Skeletal muscle cell (primary cell): ENCODE measurements around the gene KANSL1.

Experiments
- DNase-seq: peaks from one replicate; pipeline ENCODE4 v3.0.0-alpha.2; 2010; ENCODE audit warnings: low read depth
- H3K4me3 ChIP-seq: 2 replicates; pipeline ENCODE4 v1.5.1; 2011; ENCODE audit warnings: low read depth, mild to moderate bottlenecking, control low read depth, low read length, moderate library complexity

Gene KANSL1

DNA sequence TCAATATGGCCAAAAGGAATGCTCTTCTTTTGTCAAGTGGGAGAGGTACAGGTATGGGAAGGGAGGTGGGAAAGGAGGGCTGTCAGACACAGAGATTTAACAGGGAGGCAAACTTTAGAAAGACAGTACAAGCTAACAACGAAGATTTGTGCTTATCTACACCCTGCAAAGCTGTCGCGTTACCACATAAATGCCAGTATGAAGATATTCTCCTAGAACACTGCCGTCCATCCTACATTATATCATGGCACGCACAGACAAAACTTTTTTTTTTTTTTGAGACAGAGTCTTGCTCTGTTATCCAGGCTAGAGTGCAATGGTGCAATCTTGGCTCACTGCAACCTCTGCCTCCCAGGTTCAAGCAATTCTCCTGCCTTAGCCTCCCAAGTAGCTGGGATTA lies 143.6 kb downstream of the KANSL1 start:
- H3K4me3 ChIP-seq = no peak overlapping the region
- no peak for DNase-seq

DNA sequence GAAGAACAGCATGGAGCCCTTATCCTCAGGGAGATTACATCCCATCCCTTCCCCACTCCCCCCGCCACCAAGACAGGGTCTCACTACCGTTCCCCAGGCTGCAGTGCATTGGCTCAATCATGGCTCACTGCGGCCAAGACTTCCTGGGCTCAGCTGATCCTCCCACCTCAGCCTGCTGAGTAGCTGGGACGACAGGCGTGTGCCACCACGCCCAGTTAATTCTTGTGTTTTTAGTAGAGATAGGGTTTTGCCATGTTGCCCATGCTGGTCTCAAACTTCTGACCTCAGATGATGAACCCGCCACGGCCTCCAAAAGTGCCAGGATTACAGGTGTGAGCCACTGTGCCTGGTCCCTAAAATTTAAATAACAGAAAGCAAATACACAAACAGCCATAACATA lies 145.4 kb downstream of the KANSL1 start:
- no peak overlapping the region for H3K4me3 ChIP-seq
- DNase-seq = no peak

GRCh38 chr17:46047398-46047797 lies 145.8 kb downstream of the KANSL1 start:
- DNase-seq = no peak

GRCh38 chr17:46046957-46047356 lies 146.3 kb downstream of the KANSL1 start:
- no peak for DNase-seq
- H3K4me3 ChIP-seq = no peak overlapping the region

More at GRCh38 chr17:46047398-46047797, 145.8 kb downstream of the KANSL1 start:
- H3K4me3 ChIP-seq = no peak overlapping the region

GRCh38 chr17:46045639-46046038 lies 147.6 kb downstream of the KANSL1 start:
- no peak overlapping the region for H3K4me3 ChIP-seq
- DNase-seq = no peak

DNA sequence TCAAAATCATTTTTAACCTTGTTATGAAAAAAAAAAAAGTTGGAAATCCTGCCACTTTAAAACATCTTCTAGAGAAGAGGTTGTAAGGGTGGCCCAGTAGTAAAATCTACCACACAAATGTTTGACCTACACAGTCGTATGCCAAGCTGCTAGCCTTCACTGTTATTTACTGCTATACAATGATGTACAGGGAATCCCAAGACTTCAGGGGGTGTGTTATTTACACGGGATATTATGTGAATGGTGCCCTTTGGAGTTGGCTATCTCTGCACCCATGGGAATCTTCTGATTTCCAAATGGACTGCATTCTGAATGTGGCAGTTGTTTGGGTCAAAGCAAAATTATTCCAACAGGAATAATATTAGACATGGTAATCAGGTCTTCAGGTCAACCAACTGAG lies 148.2 kb downstream of the KANSL1 start:
- DNase-seq = no peak

GRCh38 chr17:46044286-46044928 lies 148.8 kb downstream of the KANSL1 start:
- DNase-seq = peak; percentile 66
- H3K4me3 ChIP-seq = no peak overlapping the region

More for the DNA sequence above, 148.2 kb downstream of the KANSL1 start:
- H3K4me3 ChIP-seq = no peak overlapping the region

DNA sequence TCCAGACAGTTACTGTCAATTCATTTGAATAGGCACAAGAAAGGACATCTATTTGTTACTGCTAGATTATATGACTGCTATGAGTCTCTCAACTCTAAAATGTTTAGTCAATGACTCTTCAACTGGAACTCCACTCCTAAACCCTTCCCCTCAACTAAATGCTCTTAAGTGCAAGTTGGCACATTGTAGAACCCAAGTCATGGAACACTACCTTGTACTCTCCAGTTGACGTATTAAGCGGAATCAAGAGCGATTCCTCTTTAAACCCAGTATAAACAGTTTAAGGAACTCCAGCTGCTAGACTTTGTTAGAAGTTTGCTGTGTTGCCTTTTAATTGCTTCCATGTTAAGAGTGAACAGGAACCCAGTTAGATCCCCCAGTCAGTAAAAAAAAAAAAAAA lies 149.6 kb downstream of the KANSL1 start:
- no peak overlapping the region for H3K4me3 ChIP-seq

DNA sequence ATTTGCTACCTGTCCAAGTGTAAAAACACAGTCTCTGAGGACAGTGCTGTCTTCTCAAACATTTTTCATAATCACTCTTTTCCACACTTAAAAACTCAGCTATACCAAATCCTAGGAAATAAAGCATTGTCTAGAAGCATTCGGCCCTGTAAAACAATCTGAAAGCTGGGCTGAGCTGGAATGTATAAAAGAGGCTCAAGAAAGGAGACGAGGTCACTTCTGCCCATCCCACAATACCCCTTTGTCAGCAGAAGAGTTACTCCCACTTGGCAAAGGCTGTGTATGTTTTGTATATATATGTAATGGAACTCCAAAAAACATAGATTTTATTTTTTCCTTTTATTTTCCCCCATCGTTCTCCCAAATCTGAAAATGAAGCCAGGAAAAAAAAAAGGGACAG lies 150.3 kb downstream of the KANSL1 start:
- DNase-seq = no peak
- no peak overlapping the region for H3K4me3 ChIP-seq

More for the DNA sequence above, 149.6 kb downstream of the KANSL1 start:
- DNase-seq = no peak

DNA sequence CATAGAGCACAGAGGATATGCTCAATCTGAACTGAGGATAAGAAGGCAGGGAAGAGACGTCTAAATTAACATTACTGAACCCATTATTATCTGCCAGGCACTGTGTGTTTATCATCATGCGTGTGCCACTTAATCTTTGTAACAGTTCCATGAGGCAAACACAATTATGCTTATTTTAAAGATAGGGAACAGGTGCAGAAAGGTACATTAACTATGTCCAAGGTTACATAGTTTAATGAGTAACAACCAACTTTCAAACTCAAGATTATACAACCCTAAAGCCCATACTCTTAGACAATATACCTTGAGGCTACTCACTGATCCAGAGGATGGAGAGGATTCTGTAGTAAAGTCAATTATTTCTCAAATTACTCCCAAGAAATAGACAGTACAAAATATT lies 151.0 kb downstream of the KANSL1 start:
- H3K4me3 ChIP-seq = no peak overlapping the region
- no peak for DNase-seq

DNA sequence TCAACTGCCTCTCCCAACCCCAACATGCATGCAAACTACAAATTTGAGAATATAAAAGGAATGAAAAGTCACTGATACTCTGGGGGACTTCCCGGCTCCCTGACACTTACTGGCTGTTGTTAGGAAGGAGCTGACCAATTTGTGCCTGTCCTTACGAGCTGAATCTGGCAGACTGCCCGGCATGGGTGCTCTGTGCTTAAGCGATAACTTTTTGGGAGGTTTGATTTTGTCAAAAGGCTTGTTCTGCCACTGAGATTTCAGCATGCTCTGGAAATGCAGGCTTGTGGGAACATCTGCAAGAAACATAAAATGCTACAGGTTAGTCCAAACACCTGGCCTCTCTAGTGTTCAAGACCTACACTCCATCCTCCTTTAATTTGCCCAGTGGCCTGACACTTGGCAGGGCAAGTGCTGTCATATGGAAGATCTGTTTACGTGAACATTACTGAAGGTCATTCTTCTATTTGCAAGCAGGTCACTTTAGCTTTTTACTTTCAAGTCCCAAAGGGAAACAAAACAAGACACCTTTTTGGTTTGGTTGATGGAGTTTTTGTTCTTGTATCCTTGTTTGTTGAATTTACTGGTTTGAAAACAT lies 153.5 kb downstream of the KANSL1 start:
- no peak overlapping the region for H3K4me3 ChIP-seq
- DNase-seq = no peak

DNA sequence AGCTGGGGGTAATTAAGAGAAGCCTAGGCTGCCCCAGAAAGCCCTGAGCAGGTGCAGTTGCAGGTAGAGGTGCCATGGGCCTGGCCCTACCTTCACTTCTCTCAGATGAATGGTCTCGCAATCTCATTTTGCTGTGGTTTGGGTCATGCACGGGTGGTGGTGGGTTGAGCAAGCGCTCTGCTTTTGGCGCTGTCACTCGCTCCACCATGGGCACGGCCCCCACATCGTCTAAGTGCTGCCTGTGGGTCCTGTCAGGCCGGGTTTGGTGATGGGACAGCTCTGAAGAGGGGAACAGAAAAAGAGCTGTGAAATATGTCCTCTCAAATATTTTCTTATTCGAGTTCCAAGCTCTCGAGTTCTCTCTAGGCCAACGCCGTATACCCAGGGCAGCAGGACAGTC lies 154.3 kb downstream of the KANSL1 start:
- H3K4me3 ChIP-seq = no peak overlapping the region
- DNase-seq = no peak

- no peak for DNase-seq
- no peak overlapping the region for H3K4me3 ChIP-seq
Observed at GRCh38 chr17:46038414-46038813, 154.8 kb downstream of the KANSL1 start.

GRCh38 chr17:46037722-46038255 lies 155.4 kb downstream of the KANSL1 start:
- no peak for DNase-seq
- H3K4me3 ChIP-seq = no peak overlapping the region

DNA sequence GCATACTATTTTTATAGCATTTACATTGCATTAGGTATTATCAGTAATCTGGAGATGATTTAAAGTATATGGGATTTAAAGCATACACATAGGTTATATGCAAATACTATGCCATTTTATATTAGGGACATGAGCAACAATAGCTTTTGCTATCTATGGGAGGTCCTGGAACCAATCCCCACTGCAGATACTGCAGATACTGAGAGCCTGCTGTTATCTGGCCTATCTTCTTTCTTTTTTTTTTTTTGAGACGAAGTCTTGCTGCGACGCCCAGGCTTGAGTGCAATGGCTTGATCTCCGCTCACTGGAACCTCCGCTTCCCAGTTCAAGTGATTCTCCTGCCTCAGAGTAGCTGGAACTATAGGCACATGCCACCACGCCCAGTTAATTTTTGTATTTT lies 156.7 kb downstream of the KANSL1 start:
- no peak overlapping the region for H3K4me3 ChIP-seq
- no peak for DNase-seq

DNA sequence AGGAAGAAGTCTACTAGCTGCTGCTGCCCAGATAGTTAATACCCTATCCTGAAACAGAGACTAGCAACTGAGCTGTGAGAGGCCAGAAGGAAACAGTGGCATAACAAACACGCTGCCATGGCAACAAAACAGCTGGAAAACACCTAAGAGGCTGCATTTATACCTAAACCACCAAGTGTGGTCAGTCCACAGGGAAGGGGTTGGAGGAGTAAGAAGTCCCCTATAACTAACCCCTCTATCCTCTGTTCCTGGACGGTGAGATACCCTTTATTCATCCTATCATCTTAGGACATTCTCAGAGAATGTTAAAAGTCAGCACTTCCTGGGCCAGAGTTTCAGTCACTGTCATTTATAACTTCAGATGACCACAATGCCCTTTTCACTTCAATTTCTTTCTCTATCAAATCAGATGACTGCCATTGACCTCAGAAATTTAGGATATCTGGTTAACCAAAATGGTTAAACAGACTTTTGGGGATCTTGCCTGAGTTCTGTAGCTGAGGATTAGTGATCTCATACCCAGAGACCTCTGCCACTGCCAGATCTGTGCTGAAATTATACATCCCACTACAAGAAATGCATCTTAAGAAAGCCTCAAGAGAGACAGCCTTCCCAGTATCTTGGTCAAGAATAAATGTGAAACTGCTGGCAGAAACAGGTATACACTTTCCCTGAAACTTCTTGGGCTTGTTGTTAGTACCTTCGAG lies 158.0 kb downstream of the KANSL1 start:
- DNase-seq = no peak
- H3K4me3 ChIP-seq = no peak overlapping the region

- no peak overlapping the region for H3K4me3 ChIP-seq
- no peak for DNase-seq
Observed at GRCh38 chr17:46033392-46033791, 159.8 kb downstream of the KANSL1 start.

DNA sequence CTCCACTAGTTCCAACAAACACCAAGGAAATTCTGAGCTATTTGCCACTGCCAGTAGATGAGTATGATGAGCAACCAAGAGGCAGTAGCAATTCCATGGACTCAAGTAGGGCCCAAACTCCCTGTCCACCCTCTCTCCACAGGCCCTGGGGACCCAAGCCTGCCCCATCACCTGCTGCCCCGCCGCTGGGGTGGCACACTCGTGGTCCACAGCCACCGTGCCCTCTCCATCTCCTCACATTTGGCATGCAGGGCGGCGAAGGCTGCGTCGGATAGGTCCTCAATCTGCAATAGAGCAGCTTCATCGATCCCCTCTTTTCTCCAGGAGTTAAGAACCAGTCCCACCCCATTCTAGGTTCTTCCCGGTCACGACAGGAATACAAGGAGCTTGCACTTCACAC lies 160.3 kb downstream of the KANSL1 start:
- DNase-seq = no peak

DNA sequence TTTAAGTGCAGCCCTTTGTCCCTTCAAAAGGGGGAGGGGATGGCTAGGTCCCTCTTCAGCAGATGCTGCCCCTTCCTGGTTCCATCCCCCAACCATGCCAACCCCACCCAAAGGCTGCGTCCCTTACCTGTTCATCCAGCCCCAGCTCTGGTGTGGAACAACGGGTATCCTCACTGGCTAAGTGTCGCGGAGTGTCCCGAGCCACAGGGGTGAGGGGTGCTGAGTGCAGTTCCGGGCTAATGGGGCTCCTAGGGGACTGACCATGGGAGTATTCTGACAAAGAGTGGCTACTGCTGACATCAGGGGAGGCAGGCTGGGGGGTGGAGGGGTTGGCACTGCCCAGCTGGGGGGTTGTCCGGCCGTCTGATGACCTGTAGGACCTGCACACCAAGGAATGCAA lies 161.3 kb downstream of the KANSL1 start:
- DNase-seq = no peak
- H3K4me3 ChIP-seq = no peak overlapping the region

More for the DNA sequence above, 160.3 kb downstream of the KANSL1 start:
- H3K4me3 ChIP-seq = no peak overlapping the region

GRCh38 chr17:46031440-46031839 lies 161.8 kb downstream of the KANSL1 start:
- DNase-seq = no peak
- no peak overlapping the region for H3K4me3 ChIP-seq

DNA sequence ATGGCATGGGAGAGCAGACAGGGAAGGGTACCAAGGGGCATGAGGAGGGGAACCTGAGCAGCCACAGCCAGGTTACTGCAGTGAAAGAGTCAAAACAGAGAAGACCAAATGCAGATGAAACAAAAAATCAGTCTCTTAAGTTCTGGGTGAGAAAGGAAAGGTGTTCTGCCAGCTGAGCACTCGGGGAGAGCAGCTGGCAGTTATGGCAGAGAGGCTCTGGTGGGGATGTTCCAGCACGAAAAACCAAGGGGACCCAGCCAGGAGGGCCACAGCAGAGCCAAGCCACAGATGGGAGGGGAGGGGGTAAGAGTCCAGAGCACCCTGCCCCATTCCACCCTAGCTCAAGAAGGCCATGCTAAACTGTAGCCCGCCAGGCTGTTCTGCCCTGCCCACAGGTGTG lies 162.5 kb downstream of the KANSL1 start:
- H3K4me3 ChIP-seq = no peak overlapping the region
- no peak for DNase-seq
